ENCODE results near the gene EPB41L4A.
A peak's percentile ranks its signal among the peaks of the same experiment; 100 is the strongest.
"Not testable (repeated sequence)": the region's sequence is repeated elsewhere in the genome, so short reads cannot be mapped to it uniquely, and the experiment has no call there.

The EPB41L4A gene

DNA sequence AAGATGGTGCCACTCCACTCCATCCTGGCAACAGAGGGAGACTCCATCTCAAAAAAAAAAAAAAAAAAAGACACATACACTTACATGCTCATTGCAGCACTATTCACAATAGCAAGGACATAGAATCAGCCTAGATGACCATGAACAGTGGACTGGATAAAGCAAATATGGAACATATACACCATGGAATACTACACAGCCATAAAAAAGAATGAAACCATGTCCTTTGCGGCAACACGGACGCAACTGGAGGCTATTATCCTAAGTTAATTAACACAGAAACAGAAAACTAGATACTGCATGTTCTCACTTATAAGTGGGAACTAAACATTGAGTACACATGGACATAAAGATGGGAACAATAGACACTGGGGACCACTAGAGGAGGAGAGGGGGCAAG lies 210.9 kb downstream of the EPB41L4A start:
- DNase-seq (ENCODE audit: low spot score): not testable (repeated sequence)

DNA sequence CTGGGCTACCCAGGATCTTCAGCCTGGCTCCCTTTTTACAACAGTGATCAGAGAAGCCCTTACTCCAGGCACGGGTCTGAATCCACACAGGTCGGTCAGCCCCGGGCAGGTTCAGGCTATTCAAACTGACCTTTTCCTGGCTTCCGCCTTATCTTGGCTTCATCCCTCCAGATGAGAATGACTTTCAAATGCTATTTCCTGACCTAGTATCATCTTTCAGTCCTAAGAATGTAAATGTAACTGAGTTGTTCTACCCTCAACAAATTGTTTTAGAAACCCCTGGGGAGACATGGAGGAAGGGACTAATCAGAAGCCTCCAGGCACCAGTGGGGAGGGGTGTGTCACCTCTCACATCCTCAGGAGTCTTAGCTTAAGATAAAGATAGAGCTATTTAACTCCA lies 213.2 kb downstream of the EPB41L4A start:
- DNase-seq (ENCODE audit: low spot score): no peak

- no peak for DNase-seq (ENCODE audit: low spot score)
Measured at GRCh38 chr5:112203229-112203628, 215.8 kb downstream of the EPB41L4A start.

GRCh38 chr5:112202694-112203093 lies 216.4 kb downstream of the EPB41L4A start:
- no peak for DNase-seq (ENCODE audit: low spot score)

- DNase-seq (ENCODE audit: low spot score): peak; percentile 49
Measured at GRCh38 chr5:112201141-112201540, 217.9 kb downstream of the EPB41L4A start.

DNA sequence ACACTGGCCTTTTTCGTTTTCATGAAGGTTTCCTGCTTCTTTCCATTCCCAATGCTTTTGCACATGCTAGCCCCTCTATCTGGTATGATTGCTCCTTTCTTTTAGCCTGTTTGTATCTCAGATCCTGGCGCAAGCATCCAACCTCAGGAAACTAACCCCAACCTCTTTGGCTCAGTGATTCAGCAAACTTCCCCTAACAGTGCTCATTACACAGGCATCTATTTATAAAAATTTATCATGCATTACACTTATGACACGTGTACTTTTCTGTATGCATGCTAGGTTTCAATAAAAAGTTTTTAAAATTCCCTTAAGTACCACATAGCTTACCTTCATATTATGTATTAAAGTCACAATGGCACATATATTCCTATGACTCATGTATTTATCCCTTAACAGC lies 218.9 kb downstream of the EPB41L4A start:
- no peak for DNase-seq (ENCODE audit: low spot score)

GRCh38 chr5:112196584-112196983 lies 222.5 kb downstream of the EPB41L4A start:
- no peak for DNase-seq (ENCODE audit: low spot score)

GRCh38 chr5:112195924-112196323 lies 223.2 kb downstream of the EPB41L4A start:
- DNase-seq (ENCODE audit: low spot score): no peak

- no peak for DNase-seq (ENCODE audit: low spot score)
Measured at GRCh38 chr5:112192866-112193265, 226.2 kb downstream of the EPB41L4A start.

DNA sequence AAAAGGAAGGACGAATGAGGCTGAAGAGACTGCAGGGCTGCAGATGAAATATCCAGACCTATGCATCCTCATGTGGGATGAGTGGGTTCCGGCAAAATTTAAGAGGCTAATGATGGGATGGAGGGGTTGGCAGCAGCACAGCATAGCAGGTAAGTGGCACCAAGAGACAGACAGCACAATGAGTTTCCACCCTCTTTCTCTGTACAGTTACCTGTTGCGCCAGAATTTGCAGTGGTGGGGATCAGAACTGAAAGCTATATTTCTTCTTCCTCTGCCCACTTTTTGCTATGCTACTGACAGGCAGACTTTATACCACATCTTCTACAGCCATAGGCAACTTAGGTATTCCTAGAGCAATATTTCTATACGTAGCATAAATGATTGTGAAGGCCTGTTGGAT lies 227.0 kb downstream of the EPB41L4A start:
- no peak for DNase-seq (ENCODE audit: low spot score)

GRCh38 chr5:112189391-112189790 lies 229.7 kb downstream of the EPB41L4A start:
- no peak for DNase-seq (ENCODE audit: low spot score)

- no peak for DNase-seq (ENCODE audit: low spot score)
Measured at GRCh38 chr5:112186401-112186990, 232.6 kb downstream of the EPB41L4A start.

DNA sequence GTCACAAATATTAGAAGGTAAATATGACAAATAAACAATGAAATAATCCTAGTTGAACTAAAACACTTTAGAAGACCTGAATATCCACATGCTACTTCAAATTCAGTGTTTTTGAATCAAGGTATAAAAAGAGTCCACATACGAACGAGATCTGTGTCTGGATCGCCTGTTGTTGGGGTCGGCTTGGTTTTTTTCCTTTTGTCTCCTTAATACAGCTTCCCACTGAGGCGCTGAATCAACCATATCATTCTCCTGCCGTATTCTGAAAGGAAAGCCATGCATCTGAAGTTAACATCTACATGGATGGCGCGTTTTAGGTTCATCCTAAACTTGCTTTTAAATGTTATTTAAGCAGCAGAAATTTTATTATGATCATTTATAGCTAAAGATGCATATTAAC lies 235.2 kb downstream of the EPB41L4A start:
- no peak for DNase-seq (ENCODE audit: low spot score)

DNA sequence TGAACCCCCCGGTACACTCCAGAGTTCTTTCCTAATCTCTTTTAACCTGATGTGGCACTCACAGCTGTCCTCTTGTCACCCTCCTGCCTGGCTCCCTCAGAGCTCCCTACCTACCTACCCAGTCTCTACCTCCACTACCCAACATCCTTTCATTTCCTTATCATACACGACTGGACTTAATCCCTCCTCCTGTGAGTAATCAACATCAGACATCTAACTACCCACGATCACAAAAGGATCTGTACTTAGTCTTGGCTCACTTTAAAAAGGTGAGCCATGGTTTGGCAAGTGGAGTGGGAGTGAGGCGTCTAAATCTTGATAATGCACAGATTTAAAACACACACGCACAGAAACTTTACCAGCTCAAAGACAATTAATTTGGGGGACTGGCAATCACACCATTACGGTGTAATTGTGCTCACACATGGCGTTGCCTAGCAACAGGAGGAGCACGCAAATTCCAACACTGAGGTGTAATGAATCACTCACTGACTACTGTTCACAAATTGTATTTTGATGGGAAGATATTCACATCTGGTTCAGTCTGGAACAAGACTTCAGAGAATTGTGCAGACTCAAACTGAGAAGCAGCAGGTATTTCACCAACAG lies 235.9 kb downstream of the EPB41L4A start:
- no peak for DNase-seq (ENCODE audit: low spot score)

DNA sequence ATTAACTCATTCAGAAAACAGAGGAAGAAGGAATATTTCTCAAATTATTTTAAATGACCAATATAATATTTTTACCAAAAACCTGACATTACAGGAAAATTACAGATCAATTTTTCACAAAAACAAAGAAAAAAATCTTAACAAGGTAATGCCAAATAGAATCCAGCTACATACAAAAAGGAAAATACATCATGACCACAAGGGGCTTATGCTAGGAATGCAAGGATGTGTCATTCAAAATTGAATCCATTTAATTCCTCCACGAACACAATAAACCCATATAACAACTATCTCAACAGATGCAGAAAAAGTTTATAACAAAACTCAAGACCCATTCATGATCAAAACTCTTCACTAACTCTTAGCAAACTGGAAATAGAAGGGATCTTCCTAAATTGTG lies 239.8 kb downstream of the EPB41L4A start:
- no peak for DNase-seq (ENCODE audit: low spot score)

- peak; percentile 18 for DNase-seq (ENCODE audit: low spot score)
Measured at GRCh38 chr5:112174959-112175594, 244.0 kb downstream of the EPB41L4A start.

DNA sequence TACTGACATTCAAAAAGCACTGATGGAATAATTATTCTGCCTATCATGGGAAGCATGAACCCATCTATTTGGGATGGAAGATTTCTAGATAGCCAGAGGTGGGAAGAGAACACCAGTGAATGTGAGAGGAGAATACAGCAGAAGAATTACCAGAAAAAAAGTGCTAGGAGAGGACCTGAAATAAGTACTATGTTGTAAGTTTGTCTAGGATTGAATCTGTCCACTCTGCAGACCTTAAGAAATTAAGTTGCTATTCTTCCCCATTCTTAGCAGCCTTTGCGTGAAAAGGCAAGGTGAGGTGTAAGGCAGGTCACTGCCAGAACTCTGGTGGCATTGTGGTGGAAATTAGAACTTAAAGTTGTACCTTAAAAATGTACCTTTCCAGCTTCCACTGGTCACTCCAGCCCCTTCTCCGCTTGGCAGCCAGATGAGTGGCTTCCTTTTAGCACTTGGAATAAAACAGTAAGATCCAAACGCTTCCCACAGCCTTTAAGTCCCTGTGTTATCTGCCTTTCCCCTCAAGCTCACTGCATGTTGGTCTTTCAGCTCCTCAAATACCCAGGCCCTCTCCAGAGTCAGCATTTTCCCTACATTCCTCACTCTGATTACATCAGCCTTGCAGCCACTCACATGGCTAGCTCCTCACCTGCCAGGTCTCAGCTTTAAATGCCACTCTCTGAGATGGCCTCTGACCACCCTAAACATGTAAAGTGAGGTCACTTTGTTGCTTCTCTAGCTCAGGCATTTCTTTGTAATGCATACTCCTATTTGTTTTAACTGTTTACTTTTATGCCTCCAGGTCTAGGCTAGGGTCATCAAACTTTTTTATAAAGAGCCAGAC lies 253.0 kb downstream of the EPB41L4A start:
- no peak for DNase-seq (ENCODE audit: low spot score)

- DNase-seq (ENCODE audit: low spot score): no peak
Measured at GRCh38 chr5:112165399-112165798, 253.7 kb downstream of the EPB41L4A start.

GRCh38 chr5:112163435-112163834 lies 255.6 kb downstream of the EPB41L4A start:
- DNase-seq (ENCODE audit: low spot score): no peak

- no peak for DNase-seq (ENCODE audit: low spot score)
Measured at GRCh38 chr5:112161392-112161748, 257.7 kb downstream of the EPB41L4A start.

DNA sequence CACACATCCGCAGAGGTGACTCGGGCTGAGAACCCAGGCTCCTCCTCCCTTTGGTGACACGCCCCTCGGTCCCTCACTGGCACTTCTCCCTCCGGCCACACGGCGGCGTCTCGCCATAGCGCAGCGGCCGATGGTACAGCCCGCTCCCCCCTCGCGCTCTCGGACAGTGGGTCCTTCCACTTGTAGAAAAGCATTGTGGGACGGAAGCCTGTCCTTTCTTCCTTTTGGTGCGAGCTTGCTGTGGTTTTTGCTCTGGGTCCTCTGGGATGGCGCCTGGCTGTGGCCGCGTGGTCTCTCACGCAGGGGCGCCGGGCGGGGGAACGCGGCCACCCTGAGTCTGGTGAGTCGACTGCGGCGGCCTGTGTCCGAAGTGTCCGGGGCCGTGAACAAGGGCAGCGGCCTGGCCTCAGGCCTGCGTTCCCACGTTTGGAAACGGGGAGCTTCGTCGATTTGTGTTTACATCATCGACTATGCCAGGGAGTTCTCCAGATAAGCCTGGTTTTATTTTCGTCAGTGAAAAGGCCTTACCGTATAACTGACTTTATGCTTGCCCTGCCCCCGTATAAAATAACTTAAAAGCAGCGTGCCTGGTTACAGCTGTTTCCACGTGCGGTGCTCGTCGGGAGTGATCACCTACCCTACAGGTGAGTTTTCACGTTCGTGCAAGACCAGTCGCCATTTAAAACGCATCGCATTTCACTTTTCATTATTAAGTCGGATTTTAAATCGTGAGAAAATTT lies 258.3 kb downstream of the EPB41L4A start:
- peak; percentile 78 for DNase-seq (ENCODE audit: low spot score)

GRCh38 chr5:112159435-112159834 lies 259.6 kb downstream of the EPB41L4A start:
- DNase-seq (ENCODE audit: low spot score): no peak
